WERI-Rb-1 (cell line): ENCODE results near the gene NUP160.
"Not testable (repeated sequence)": the region's sequence is repeated elsewhere in the genome, so short reads cannot be mapped to it uniquely, and the experiment has no call there.

Experiments
- DNase-seq: peaks from one replicate; pipeline ENCODE4 v3.0.0-alpha.2; 2020
- H3K27ac ChIP-seq: fragments of 250-450 bp; sonication (Bioruptor Pico); 2 replicates; pipeline ENCODE4 v1.5.1; 2020; ENCODE audit warnings: mild to moderate bottlenecking, moderate library complexity
- H3K27me3 ChIP-seq: fragments of 250-450 bp; sonication (Bioruptor Pico); 2 replicates; pipeline ENCODE4 v1.5.1; 2021; ENCODE audit warnings: mild to moderate bottlenecking, low read depth, moderate library complexity; ENCODE audit not compliant: insufficient read depth, severe bottlenecking
- H3K36me3 ChIP-seq: fragments of 250-450 bp; sonication (Bioruptor Pico); 2 replicates; pipeline ENCODE4 v1.5.1; 2020; ENCODE audit warnings: mild to moderate bottlenecking, moderate library complexity
- H3K4me3 ChIP-seq: 2 replicates; pipeline ENCODE4 v1.5.1; 2011; ENCODE audit warnings: low read depth, mild to moderate bottlenecking, control low read depth, low read length
- H3K9me3 ChIP-seq: fragments of 250-450 bp; sonication (Bioruptor Pico); 2 replicates; pipeline ENCODE4 v1.5.1; 2021; ENCODE audit warnings: mild to moderate bottlenecking, moderate library complexity; ENCODE audit not compliant: severe bottlenecking
- CTCF ChIP-seq: IDR thresholded peaks from 2 replicates; pipeline ENCODE4 v1.5.1; 2011; ENCODE audit warnings: low read depth, mild to moderate bottlenecking, control low read depth, inconsistent platforms, low read length

The NUP160 gene

DNA sequence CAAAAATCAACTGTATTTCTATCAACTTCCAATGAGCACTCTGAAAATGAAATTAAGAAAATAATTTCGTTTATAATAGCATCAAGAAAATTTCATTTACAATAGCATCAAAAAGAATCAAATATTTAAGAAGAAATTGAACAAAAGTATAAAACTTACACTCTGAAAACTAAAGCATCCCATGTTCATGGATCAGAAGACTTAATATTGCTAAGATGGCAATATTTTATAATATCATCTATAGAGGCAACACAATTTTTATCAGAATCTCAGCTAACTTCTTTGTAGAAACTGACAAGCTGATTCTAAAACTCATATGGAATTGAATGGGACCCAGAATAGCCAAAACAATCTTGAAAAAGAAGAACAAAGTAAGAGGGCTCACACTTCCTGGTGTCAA, 19.9 kb downstream of the NUP160 start:
- H3K27ac ChIP-seq, result no peak overlapping the region
- no peak for TF ChIP-seq CTCF
- peaks cover 83% of the 10 kb centered on the region for H3K36me3 ChIP-seq
- H3K9me3 ChIP-seq, result no peaks in the 10 kb centered on the region
- no peak for DNase-seq
- H3K4me3 ChIP-seq, result no peak overlapping the region
- H3K27me3 ChIP-seq, result no peaks in the 10 kb centered on the region

GRCh38 chr11:47822664-47823063, 25.5 kb downstream of the NUP160 start:
- peaks cover 85% of the 10 kb centered on the region for H3K36me3 ChIP-seq
- not testable (repeated sequence) for H3K4me3 ChIP-seq, H3K9me3 ChIP-seq, H3K27ac ChIP-seq, DNase-seq, H3K27me3 ChIP-seq

DNA sequence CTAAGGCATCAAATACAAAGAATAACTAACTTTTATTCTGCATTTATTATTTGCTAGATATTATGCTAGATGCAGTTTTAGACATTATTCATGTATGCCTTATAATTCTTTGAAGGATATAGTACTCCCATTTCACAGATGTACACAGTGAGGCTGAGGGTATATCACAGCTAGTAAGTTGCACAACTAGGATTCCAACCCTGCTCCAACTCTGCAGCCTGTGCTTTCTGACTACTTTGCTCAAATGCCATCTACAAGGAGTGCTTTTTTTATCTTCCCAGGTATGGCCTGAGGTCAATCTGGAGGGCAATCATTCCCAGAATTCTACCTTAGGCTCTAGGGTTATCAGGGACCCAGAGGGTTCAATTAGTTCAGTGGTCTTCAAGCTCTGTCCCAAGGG, 28.4 kb downstream of the NUP160 start:
- DNase-seq, result no peak
- H3K9me3 ChIP-seq, result no peaks in the 10 kb centered on the region
- TF ChIP-seq CTCF, result no peak
- no peak overlapping the region for H3K27ac ChIP-seq
- peaks cover 85% of the 10 kb centered on the region for H3K36me3 ChIP-seq
- no peaks in the 10 kb centered on the region for H3K27me3 ChIP-seq
- no peak overlapping the region for H3K4me3 ChIP-seq

DNA sequence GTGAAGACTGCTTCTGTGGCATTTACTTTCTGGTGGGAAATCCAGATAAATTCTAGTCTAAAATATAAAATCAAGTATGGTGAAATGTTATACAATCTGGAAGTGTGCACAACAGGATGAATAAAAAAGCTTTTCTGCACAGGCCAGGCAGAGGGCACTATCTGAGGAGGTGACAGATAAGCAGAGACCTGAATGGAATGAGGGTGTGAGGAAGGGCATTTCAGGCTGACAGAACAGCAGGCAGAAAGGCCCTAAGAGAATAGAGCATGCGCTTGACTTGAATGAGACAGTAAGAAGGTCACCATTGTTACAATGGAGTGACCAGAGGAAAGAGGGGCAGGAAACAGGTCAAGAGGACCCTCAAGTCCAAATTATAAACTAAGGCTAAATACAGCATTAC, 47.4 kb downstream of the NUP160 start:
- Histone ChIP-seq H3K9me3 (no peaks in the 10 kb centered on the region), H3K27me3 (no peaks in the 10 kb centered on the region), H3K36me3 (peaks cover 86% of the 10 kb centered on the region)

DNA sequence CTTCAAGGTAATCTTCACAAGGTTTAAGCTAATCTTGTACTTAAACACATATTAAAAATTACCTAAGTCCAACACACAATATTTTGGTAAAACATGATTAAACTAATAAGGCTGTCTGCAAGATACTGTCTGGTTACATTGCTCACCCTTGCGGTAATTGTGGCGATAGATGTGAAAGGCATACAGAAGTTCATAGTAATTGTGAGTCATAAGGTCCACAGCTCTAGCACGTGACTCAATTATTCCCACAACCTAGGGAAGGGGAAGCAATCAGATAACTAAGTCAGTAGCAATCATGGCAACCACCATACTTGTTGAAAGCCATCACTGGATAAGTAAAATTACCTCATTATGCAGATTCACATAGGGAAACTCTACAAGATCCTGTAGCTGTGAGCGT, 50.5 kb downstream of the NUP160 start:
- no peak for DNase-seq
- peaks cover 89% of the 10 kb centered on the region for H3K36me3 ChIP-seq
- TF ChIP-seq CTCF, result no peak
- H3K9me3 ChIP-seq, result no peaks in the 10 kb centered on the region
- H3K4me3 ChIP-seq, result no peak overlapping the region
- no peak overlapping the region for H3K27ac ChIP-seq
- no peaks in the 10 kb centered on the region for H3K27me3 ChIP-seq

More for the DNA sequence above, 47.4 kb downstream of the NUP160 start:
- no peak for TF ChIP-seq CTCF
- no peak overlapping the region for H3K4me3 ChIP-seq
- DNase-seq, result no peak
- no peak overlapping the region for H3K27ac ChIP-seq

- no peaks in the 10 kb centered on the region for H3K27me3 ChIP-seq
- no peak for DNase-seq
- no peak for TF ChIP-seq CTCF
- peaks cover 90% of the 10 kb centered on the region for H3K36me3 ChIP-seq
- H3K27ac ChIP-seq, result no peak overlapping the region
- no peak overlapping the region for H3K4me3 ChIP-seq
- H3K9me3 ChIP-seq, result no peaks in the 10 kb centered on the region
Measured at GRCh38 chr11:47791774-47792430, 56.2 kb downstream of the NUP160 start.

- not testable (repeated sequence) for DNase-seq, H3K27ac ChIP-seq, H3K9me3 ChIP-seq, H3K27me3 ChIP-seq, H3K4me3 ChIP-seq
- peaks cover 89% of the 10 kb centered on the region for H3K36me3 ChIP-seq
Measured at GRCh38 chr11:47790017-47790416, 58.1 kb downstream of the NUP160 start.
